Measurements from ENCODE around the gene SORCS2.

- no peak for TF ChIP-seq POLR2AphosphoS5 (IDR thresholded peaks at IDR 0.05)
- no peak for TF ChIP-seq CTCF (IDR thresholded peaks at IDR 0.05)
- TF ChIP-seq POLR2A (IDR thresholded peaks at IDR 0.05), result no peak
- no peak for TF ChIP-seq EP300 (IDR thresholded peaks at IDR 0.05)
These were observed 334.2 kb downstream of the SORCS2 start for GRCh38 chr4:7526491-7526890.
